SK-N-MC (cell line): ENCODE results near the gene GLA.

Experiments used
- DNase-seq: peaks from one replicate; pipeline ENCODE4 v3.0.0-alpha.2; 2011; ENCODE audit warnings: low read depth, low spot score
- H3K27ac ChIP-seq: fragments of 200-600 bp; sonication (generic); 2 replicates; pipeline ENCODE4 v1.5.1; 2016; ENCODE audit warnings: mixed run types
- H3K36me3 ChIP-seq: fragments of 200-600 bp; sonication (generic); 2 replicates; pipeline ENCODE4 v1.6.1; 2017; ENCODE audit warnings: antibody characterized with exemption, low read length, mixed read lengths; ENCODE audit not compliant: insufficient read depth
- H3K4me3 ChIP-seq: fragments of 200-600 bp; sonication (generic); 2 replicates; pipeline ENCODE4 v1.5.1; 2016
- H3K9ac ChIP-seq: fragments of 200-600 bp; sonication (generic); 2 replicates; pipeline ENCODE4 v1.8.0; 2017; ENCODE audit warnings: mixed run types, mixed read lengths; ENCODE audit not compliant: insufficient read length
- H3K9me3 ChIP-seq: fragments of 200-600 bp; sonication (generic); 2 replicates; pipeline ENCODE4 v1.6.1; 2017; ENCODE audit warnings: low read depth, mild to moderate bottlenecking, antibody characterized with exemption, low read length, moderate library complexity, mixed read lengths
- EZH2 ChIP-seq: fragments of 200-600 bp; sonication (generic); IDR thresholded peaks from one replicate; pipeline ENCODE4 v1.6.1; 2017; ENCODE audit warnings: antibody characterized with exemption
- FOXP2 ChIP-seq: optimal IDR thresholded peaks from 2 replicates; pipeline ENCODE3; 2011; ENCODE audit warnings: mild to moderate bottlenecking, moderate library complexity; ENCODE audit not compliant: insufficient read depth; ENCODE audit errors: extremely low read length, control extremely low read depth
- POLR2AphosphoS5 ChIP-seq: IDR thresholded peaks from 2 replicates; pipeline ENCODE4 v1.6.1; 2012; ENCODE audit warnings: mild to moderate bottlenecking, low read depth, low read length, borderline replicate concordance

GLA gene

DNA sequence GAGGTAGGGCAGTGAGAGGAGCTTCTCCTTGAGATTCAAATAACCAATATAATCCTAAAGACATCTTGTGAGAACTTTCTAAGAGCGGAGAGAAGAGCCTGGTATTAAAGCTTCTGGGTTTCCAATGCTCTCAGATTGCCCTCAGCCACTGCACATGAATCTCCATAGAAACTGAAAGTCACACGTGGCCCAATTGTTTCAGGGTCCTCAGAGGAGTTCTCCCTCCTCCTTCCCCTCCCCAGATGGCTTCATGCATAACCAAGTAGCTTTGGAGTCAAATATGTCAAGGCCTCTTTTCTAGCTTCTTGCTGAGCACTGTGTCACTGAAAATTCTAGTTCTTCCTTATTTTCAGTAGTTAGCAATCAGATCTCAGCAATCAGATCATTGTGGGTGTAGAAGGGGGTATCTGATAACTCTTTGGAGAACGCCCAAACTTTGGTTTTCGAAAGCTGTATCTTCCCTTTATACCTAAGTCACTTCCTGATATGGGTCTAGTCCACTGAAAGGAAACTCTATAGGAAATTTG is 24.0 kb downstream of the GLA start:
- no peak for DNase-seq
- Histone ChIP-seq H3K9me3 (no peaks in the 10 kb centered on the region), H3K27ac (no peak overlapping the region), H3K4me3 (no peak overlapping the region), H3K9ac (no peak overlapping the region), H3K36me3 (no peaks in the 10 kb centered on the region)
- TF ChIP-seq POLR2AphosphoS5 (no peak), EZH2 (no peak), FOXP2 (no peak)

DNA sequence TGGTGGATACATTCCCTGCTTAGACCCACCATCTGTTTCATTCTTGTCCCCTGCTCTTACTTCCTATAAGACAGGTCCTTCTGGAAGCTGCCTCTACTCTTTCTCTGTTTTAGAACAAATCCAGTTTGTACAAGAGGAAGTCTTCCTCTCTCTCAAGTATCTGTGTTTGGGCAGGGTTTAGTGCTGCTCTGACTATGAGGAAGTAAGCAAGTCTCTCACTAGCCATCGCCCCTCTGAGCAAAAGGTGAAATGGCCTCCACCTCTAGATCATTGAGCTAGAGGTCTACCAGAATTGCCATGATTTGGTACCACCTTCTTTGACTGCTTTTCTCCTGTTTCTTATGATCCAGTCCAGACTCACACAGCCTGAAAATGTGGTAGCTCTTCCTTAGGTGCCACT is 30.2 kb downstream of the GLA start:
- no peak for DNase-seq
- no peak overlapping the region for H3K4me3 ChIP-seq
- TF ChIP-seq POLR2AphosphoS5 (no peak), EZH2 (no peak), FOXP2 (no peak)
- no peak overlapping the region for H3K9ac ChIP-seq
- no peak overlapping the region for H3K27ac ChIP-seq
- H3K9me3 ChIP-seq, result no peaks in the 10 kb centered on the region
- no peaks in the 10 kb centered on the region for H3K36me3 ChIP-seq

- Histone ChIP-seq H3K9me3 (no peaks in the 10 kb centered on the region), H3K36me3 (no peaks in the 10 kb centered on the region), H3K4me3 (0 out of 2 replicates have a peak overlapping the region, but pooled peaks have one; percentile 18), H3K9ac (no peak overlapping the region), H3K27ac (peak overlapping the region; percentile 62; the same call in 1 of the 2 replicates)
- DNase-seq, result no peak
- TF ChIP-seq POLR2AphosphoS5 (no peak), FOXP2 (no peak), EZH2 (no peak)
These were observed 36.7 kb downstream of the GLA start for GRCh38 chrX:101370888-101371504.

DNA sequence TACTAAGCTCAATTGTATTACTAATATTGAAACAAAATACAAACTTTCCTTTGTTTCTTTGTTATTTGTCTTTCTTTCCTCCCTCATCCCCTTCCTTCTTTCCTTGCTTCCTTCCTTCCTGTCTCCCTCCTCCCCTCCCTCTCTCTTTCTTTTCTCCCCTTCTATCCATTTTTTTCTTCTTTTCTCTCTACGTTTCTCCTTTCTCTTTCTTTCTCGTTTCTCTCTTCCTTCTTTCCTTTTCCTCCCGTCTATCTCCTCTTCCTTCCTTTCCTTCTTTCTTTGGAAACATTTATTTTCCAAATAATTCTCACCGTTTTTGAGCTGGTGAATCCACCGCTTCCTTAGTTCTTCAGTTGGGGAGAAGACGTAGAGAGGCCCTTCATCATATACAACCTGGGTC is 38.0 kb downstream of the GLA start:
- no peak for TF ChIP-seq EZH2
- TF ChIP-seq POLR2AphosphoS5, result no peak
- TF ChIP-seq FOXP2, result no peak
- Histone ChIP-seq H3K9me3 (no peaks in the 10 kb centered on the region), H3K36me3 (no peaks in the 10 kb centered on the region), H3K27ac (no peak overlapping the region), H3K4me3 (no peak overlapping the region), H3K9ac (no peak overlapping the region)
- no peak for DNase-seq

GRCh38 chrX:101368800-101369199 is 38.9 kb downstream of the GLA start:
- Histone ChIP-seq H3K9ac (no peak overlapping the region), H3K9me3 (no peaks in the 10 kb centered on the region), H3K36me3 (no peaks in the 10 kb centered on the region), H3K27ac (no peak overlapping the region), H3K4me3 (no peak overlapping the region)
- DNase-seq, result no peak
- TF ChIP-seq EZH2, result no peak
- TF ChIP-seq POLR2AphosphoS5, result no peak
- no peak for TF ChIP-seq FOXP2

- Histone ChIP-seq H3K36me3 (no peaks in the 10 kb centered on the region), H3K4me3 (no peak overlapping the region), H3K27ac (no peak overlapping the region), H3K9me3 (no peaks in the 10 kb centered on the region), H3K9ac (no peak overlapping the region)
- TF ChIP-seq EZH2 (no peak), POLR2AphosphoS5 (no peak), FOXP2 (no peak)
- no peak for DNase-seq
These were observed 42.4 kb downstream of the GLA start for GRCh38 chrX:101365301-101365795.

DNA sequence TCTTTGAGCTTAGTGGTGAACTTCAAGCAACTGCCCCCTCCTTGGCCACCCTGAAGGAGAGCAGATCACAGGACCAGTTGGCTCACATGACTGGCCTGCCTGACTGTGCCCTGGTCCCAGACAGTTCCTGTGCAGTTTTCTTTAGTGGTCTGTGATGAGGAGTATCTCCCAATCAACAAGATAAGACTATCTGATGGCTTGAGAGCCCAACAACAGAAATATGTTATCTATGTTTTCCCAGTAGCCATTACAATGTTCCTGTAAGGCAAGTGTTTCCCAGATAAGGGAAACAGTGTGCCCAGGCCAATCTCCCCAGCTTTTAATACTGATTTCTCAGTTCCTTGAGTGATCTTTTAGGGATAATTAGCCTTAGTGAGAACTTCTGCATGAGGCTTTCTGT is 45.0 kb downstream of the GLA start:
- Histone ChIP-seq H3K9me3 (no peaks in the 10 kb centered on the region), H3K4me3 (no peak overlapping the region), H3K27ac (no peak overlapping the region), H3K36me3 (no peaks in the 10 kb centered on the region), H3K9ac (no peak overlapping the region)
- TF ChIP-seq POLR2AphosphoS5 (no peak), FOXP2 (no peak), EZH2 (no peak)
- DNase-seq, result no peak

DNA sequence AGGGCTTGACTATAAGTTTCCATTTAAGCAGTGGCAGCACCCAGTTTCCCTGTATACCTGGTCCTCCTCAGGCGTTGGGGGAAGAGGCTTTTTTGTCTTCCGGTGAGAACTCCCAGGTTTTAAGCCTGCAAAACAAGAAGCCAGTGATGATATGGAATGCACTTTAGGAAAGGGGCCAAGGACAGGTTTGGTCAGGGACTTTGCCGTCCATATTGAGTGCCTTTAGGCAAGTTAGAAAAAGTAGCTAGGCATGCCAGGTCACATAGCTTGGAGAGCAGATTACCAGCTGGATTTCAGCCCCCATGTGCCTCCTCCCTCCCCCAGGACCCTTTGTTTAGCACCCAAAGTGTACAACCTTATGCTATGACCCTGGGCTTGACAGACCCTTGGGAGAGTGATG is 45.6 kb downstream of the GLA start:
- Histone ChIP-seq H3K27ac (no peak overlapping the region), H3K36me3 (no peaks in the 10 kb centered on the region), H3K4me3 (no peak overlapping the region), H3K9ac (no peak overlapping the region), H3K9me3 (no peaks in the 10 kb centered on the region)
- no peak for TF ChIP-seq EZH2
- TF ChIP-seq FOXP2, result no peak
- TF ChIP-seq POLR2AphosphoS5, result no peak
- DNase-seq, result no peak

DNA sequence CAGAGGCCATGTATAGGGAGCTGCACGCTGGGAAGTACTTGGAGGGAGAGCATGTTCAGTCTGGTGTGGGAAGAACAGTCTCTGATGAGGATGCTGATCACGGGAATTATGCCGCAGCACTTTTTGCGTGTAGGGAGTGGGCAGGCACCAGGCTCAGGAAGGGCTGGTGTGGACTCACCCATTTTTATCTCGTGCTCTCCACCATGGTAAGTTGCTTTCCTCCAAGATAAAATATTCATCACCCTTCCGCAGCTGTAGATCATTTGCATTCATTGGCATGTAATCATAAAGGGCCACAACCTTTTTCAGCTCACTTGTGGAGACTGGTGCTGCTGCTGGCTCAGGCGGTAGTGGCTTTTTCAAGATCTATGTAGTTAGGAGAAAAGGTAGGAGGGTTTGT is 47.3 kb downstream of the GLA start:
- H3K9ac ChIP-seq, result no peak overlapping the region
- H3K36me3 ChIP-seq, result no peaks in the 10 kb centered on the region
- no peak for TF ChIP-seq FOXP2
- no peak for TF ChIP-seq EZH2
- no peak for TF ChIP-seq POLR2AphosphoS5

DNA sequence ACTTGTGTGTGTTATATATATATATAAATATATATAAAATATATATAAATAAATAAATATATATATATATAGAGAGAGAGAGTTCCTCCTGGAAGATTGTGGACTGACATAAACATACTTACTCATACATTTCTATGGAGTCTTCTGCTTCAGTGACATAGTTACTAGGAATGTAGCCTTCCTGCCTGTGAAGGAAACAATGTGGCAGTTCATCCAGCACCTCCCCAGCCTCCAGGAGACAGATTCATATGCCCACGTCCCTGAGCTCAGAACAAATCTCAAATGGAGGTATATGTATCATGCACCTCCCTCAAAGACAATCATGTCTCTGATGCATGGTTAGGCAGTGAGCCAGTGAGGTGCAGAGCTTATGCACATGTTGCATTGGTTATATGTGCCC is 47.8 kb downstream of the GLA start:
- Histone ChIP-seq H3K27ac (no peak overlapping the region), H3K9me3 (no peaks in the 10 kb centered on the region), H3K4me3 (no peak overlapping the region), H3K9ac (no peak overlapping the region), H3K36me3 (no peaks in the 10 kb centered on the region)
- DNase-seq, result no peak
- TF ChIP-seq EZH2 (no peak), POLR2AphosphoS5 (no peak), FOXP2 (no peak)

More for the DNA sequence above, 47.3 kb downstream of the GLA start:
- H3K27ac ChIP-seq, result no peak overlapping the region
- no peak for DNase-seq
- H3K9me3 ChIP-seq, result no peaks in the 10 kb centered on the region
- no peak overlapping the region for H3K4me3 ChIP-seq
